A549 (cell line): Measurements from ENCODE around the gene VPS52. TPM values are rescaled to one million over a fixed set of nuclear protein-coding genes. Genes with fewer than 3 reads are reported as not detected.

ENCODE experiments used
- ATAC-seq, 2 experiments: fragments of 200-7000 bp in 1 of 2; fragments of >200 bp in 1 of 2; cut with Nextera tagmentation in 1 of 2; cut with Tn5 transposase in 1 of 2; 3 replicates each; pipeline versions ENCODE4 v1.8.0 to v1.9.1; 2018 to 2020; ENCODE audit warnings: mild to moderate bottlenecking in 1 of 2, moderate library complexity in 1 of 2
- CTCF ChIA-PET: fragments of 300-600 bp; sonication (Branson Sonifier 250); formaldehyde crosslinking; extraction: SDS; loops from one replicate; lab custom pipeline; 2021; ENCODE audit warnings: antibody characterized with exemption, inconsistent platforms; lab: Yijun Ruan, JAX
- POLR2A ChIA-PET: fragments of 350-600 bp; formaldehyde crosslinking; extraction: SDS; loops from one replicate; lab custom pipeline; 2021; ENCODE audit warnings: antibody characterized with exemption, inconsistent platforms; lab: Yijun Ruan, JAX
- DNase-seq, 2 experiments: peaks; one replicate each; pipeline versions ENCODE4 v3.0.0 to v3.0.0-alpha.2; 2011 to 2016; ENCODE audit warnings: low read depth in 1 of 2, low spot score in 1 of 2
- FAIRE-seq: peaks from 2 replicates; lab custom pipeline; 2011; peaks lifted over from hg19 to GRCh38; lab: Jason Lieb, UNC
- H3K27ac ChIP-seq, 2 experiments: fragments of >200 bp; sonication (Bioruptor Twin); formaldehyde crosslinking; 3 replicates each; pipeline ENCODE4 v1.5.1; 2016 to 2017
- H3K4me1 ChIP-seq: fragments of >200 bp; sonication (Bioruptor Twin); formaldehyde crosslinking; 3 replicates; pipeline ENCODE4 v1.6.1; 2016
- H3K4me2 ChIP-seq: fragments of >200 bp; sonication (Bioruptor Twin); formaldehyde crosslinking; 3 replicates; pipeline ENCODE4 v1.6.1; 2016
- H3K4me3 ChIP-seq: fragments of >200 bp; sonication (Bioruptor Twin); formaldehyde crosslinking; 3 replicates; pipeline ENCODE4 v1.5.1; 2016
- H3K9me3 ChIP-seq: fragments of >200 bp; sonication (Bioruptor Twin); formaldehyde crosslinking; 3 replicates; pipeline ENCODE4 v1.6.1; 2016
- CBX8 ChIP-seq: fragments of 200-600 bp; sonication (generic); IDR thresholded peaks from 2 replicates; pipeline ENCODE4 v1.6.1; 2016
- CEBPB ChIP-seq, 2 experiments: fragments of >200 bp in 1 of 2; sonication (Bioruptor Twin) in 1 of 2; formaldehyde crosslinking in 1 of 2; IDR thresholded peaks; 2 replicates each; pipeline ENCODE4 v1.6.1; 2012 to 2016
- CHD2 ChIP-seq: fragments of 150-350 bp; IDR thresholded peaks from 2 replicates; pipeline ENCODE4 v1.6.1; 2014; ENCODE audit warnings: low read length; ENCODE audit not compliant: partially characterized antibody
- CHD4 ChIP-seq: fragments of 200-600 bp; sonication (generic); IDR thresholded peaks from 2 replicates; pipeline ENCODE4 v1.6.1; 2016; ENCODE audit warnings: antibody characterized with exemption, mild to moderate bottlenecking, borderline replicate concordance
- EHF ChIP-seq: fragments of 250-450 bp; sonication (Bioruptor Pico); IDR thresholded peaks from 2 replicates; pipeline ENCODE4 v1.5.0; 2020; ENCODE audit warnings: mild to moderate bottlenecking
- EHMT2 ChIP-seq: fragments of 200-600 bp; sonication (generic); IDR thresholded peaks from 2 replicates; pipeline ENCODE4 v1.6.1; 2016; ENCODE audit warnings: antibody characterized with exemption, low read depth, mild to moderate bottlenecking, moderate library complexity
- FOSL2 ChIP-seq, 2 experiments: fragments of 450-650 bp in 1 of 2; fragments of >200 bp in 1 of 2; sonication (Bioruptor Twin) in 1 of 2; formaldehyde crosslinking; IDR thresholded peaks; 2 replicates each; pipeline versions ENCODE4 v1.5.0 to v1.6.1; 2016 to 2020; ENCODE audit warnings: mild to moderate bottlenecking in 1 of 2, moderate library complexity in 1 of 2
- FOXS1 ChIP-seq: fragments of 250-450 bp; sonication (Bioruptor Pico); IDR thresholded peaks from 2 replicates; pipeline ENCODE4 v1.5.0; 2020; ENCODE audit warnings: mild to moderate bottlenecking, moderate library complexity
- HEYL ChIP-seq: fragments of 250-450 bp; sonication (Bioruptor Pico); IDR thresholded peaks from 2 replicates; pipeline ENCODE4 v1.8.0; 2021; ENCODE audit warnings: mild to moderate bottlenecking, moderate library complexity
- HMGXB4 ChIP-seq: fragments of 250-450 bp; sonication (Bioruptor Pico); IDR thresholded peaks from 2 replicates; pipeline ENCODE4 v1.5.0; 2021; ENCODE audit warnings: mild to moderate bottlenecking, moderate library complexity, borderline replicate concordance
- HOXA7 ChIP-seq: fragments of 250-450 bp; sonication (Bioruptor Pico); IDR thresholded peaks from 2 replicates; pipeline ENCODE4 v1.5.0; 2020; ENCODE audit warnings: mild to moderate bottlenecking, moderate library complexity
- JUN ChIP-seq, 2 experiments: fragments of >200 bp; sonication (Bioruptor Twin); formaldehyde crosslinking; IDR thresholded peaks; 2 replicates in 1 of 2; 3 replicates in 1 of 2; pipeline ENCODE4 v1.6.1; 2016 to 2017
- NPAS2 ChIP-seq: fragments of 250-450 bp; sonication (Bioruptor Pico); IDR thresholded peaks from 2 replicates; pipeline ENCODE4 v1.8.0; 2022; ENCODE audit warnings: mild to moderate bottlenecking, moderate library complexity, borderline replicate concordance
- NR3C1 ChIP-seq: fragments of >200 bp; sonication (Bioruptor Twin); formaldehyde crosslinking; IDR thresholded peaks from 3 replicates; pipeline ENCODE4 v1.6.1; 2017
- RCOR1 ChIP-seq: fragments of 150-350 bp; IDR thresholded peaks from 2 replicates; pipeline ENCODE4 v1.6.1; 2014; ENCODE audit warnings: antibody characterized with exemption, low read length, low read depth
- REST ChIP-seq: fragments of 200-600 bp; sonication (generic); IDR thresholded peaks from 2 replicates; pipeline ENCODE4 v1.6.1; 2016; ENCODE audit warnings: antibody characterized with exemption, mild to moderate bottlenecking, moderate library complexity
- RFX5 ChIP-seq: fragments of 450-650 bp; IDR thresholded peaks from 2 replicates; pipeline ENCODE4 v1.7.1; 2014; ENCODE audit warnings: antibody characterized with exemption, mild to moderate bottlenecking, moderate library complexity
- RNF2 ChIP-seq: fragments of 200-600 bp; sonication (generic); IDR thresholded peaks from 2 replicates; pipeline ENCODE4 v1.6.1; 2016; ENCODE audit warnings: low read depth, mild to moderate bottlenecking, antibody characterized with exemption, moderate library complexity, borderline replicate concordance
- SREBF2 ChIP-seq: fragments of 450-650 bp; IDR thresholded peaks from 2 replicates; pipeline ENCODE4 v1.6.1; 2014; ENCODE audit warnings: mild to moderate bottlenecking, moderate library complexity
- ZFP36 ChIP-seq: fragments of 450-650 bp; IDR thresholded peaks from 2 replicates; pipeline ENCODE4 v1.6.1; 2014; ENCODE audit warnings: borderline replicate concordance; ENCODE audit not compliant: partially characterized antibody
- ZNF302 ChIP-seq: fragments of 250-450 bp; sonication (Bioruptor Pico); IDR thresholded peaks from 2 replicates; pipeline ENCODE4 v1.9.0; 2021; ENCODE audit warnings: inconsistent platforms, mild to moderate bottlenecking, moderate library complexity
- ZSCAN20 ChIP-seq: fragments of 250-450 bp; sonication (Bioruptor Pico); IDR thresholded peaks from 2 replicates; pipeline ENCODE4 v1.8.0; 2022; ENCODE audit warnings: mild to moderate bottlenecking, moderate library complexity
- WGBS: methylation state at CpG from one replicate; pipeline ENCODE4 v1.1.6; 2017; ENCODE audit errors: missing lambda C conversion rate; 5-methylcytosine and 5-hydroxymethylcytosine counted together
- polyA plus RNA-seq, 4 experiments: library from polyadenylated mRNA; depleted of rRNA in 3 of 4; stranded (reverse); fragments of >200 nt; fragmentation: RNase III in 1 of 4; extraction: RNeasy Plus Mini Kit Qiagen cat#74134 plus additional on column Dnase treatment in 1 of 4; gene quantifications; 2 replicates in 3 of 4; 3 replicates in 1 of 4; pipeline ENCODE4 v1.2.3, GENCODE V29; 2011 to 2017
- TF ChIP-seq, protein P1 (sequence below): fragments of 250-450 bp; sonication (Bioruptor Pico); IDR thresholded peaks from 2 replicates; pipeline ENCODE4 v1.5.0; 2020; ENCODE audit warnings: low read depth, mild to moderate bottlenecking, moderate library complexity
- TF ChIP-seq, protein P2 (sequence below): fragments of >200 bp; sonication (Bioruptor Twin); formaldehyde crosslinking; IDR thresholded peaks from 2 replicates; pipeline ENCODE4 v1.6.1; 2016
- TF ChIP-seq, protein P3 (sequence below): fragments of >200 bp; sonication (Bioruptor Twin); formaldehyde crosslinking; IDR thresholded peaks from 3 replicates; pipeline ENCODE4 v1.5.1; 2016

Gene VPS52
- polyA plus RNA-seq, 2 of the 4 experiments (the other 2 are of a cell fraction), result 22.8 to 38.9 TPM

DNA sequence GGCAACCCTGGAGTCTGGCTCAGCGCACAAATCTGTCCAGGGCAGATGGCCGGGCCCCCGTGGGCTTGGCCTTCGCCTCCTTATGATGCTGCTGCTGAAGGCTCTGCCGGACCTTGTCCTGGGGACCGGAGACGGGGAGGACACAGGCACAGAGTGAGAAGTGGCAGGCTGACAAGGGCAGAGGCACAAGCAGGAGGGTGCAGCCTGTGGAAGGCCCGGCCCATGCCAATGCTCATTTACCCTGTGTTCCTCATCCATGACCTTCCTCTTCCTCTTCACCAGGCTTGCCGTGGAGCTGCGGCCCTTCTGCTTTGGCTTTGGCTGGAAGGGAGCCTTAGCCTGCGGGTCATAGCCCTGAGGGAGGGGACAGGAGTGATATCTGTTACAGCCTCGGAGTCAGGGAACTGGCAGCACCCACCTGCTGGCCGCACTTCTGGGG is 7.6 kb upstream of the VPS52 start:
- no peak for FAIRE-seq
- CTCF ChIA-PET, result interaction anchor here (0.8 to 5.7 kb wide), 7 partner anchors 9 to 566 kb away, joined by 3 to 44 read pairs (median 9); partner anchors contain the start of genes PFDN6, RGL2 and WDR46
- Histone ChIP-seq H3K27ac (no peak overlapping the region), H3K4me1 (peaks cover 31% of the 10 kb centered on the region), H3K4me2 (no peak overlapping the region)
- 96% methylated on average over 5 of the region's 13 CpGs for WGBS
- 0 out of 6 replicates have a peak, but pooled peaks of 1 of the 2 experiments have one; percentile 0 for ATAC-seq
- DNase-seq, result no peak
- TF ChIP-seq ZFP36 (no peak), NPAS2 (CRISPR knock-in tag) (no peak), HOXA7 (no peak), CHD2 (no peak), ZNF302 (CRISPR knock-in tag) (no peak), NR3C1 (no peak), FOSL2 (IDR thresholded peaks at IDR 0.05) (no peak), FOSL2 (CRISPR knock-in tag; IDR thresholded peaks at IDR 0.05) (no peak), SREBF2 (no peak), HMGXB4 (no peak), RNF2 (no peak), EHMT2 (no peak), CEBPB (IDR thresholded peaks at IDR 0.05) (no peak), CBX8 (no peak), RCOR1 (no peak), ZSCAN20 (CRISPR knock-in tag) (no peak), HEYL (CRISPR knock-in tag) (no peak)
- TF ChIP-seq, protein P1, sequence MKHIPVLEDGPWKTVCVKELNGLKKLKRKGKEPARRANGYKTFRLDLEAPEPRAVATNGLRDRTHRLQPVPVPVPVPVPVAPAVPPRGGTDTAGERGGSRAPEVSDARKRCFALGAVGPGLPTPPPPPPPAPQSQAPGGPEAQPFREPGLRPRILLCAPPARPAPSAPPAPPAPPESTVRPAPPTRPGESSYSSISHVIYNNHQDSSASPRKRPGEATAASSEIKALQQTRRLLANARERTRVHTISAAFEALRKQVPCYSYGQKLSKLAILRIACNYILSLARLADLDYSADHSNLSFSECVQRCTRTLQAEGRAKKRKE (CRISPR knock-in tag), result no peak
- TF ChIP-seq, protein P2, sequence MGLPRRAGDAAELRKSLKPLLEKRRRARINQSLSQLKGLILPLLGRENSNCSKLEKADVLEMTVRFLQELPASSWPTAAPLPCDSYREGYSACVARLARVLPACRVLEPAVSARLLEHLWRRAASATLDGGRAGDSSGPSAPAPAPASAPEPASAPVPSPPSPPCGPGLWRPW, result no peak
- TF ChIP-seq, all 56 proteins: peak for 0
- H3K9me3 ChIP-seq, result no peaks in the 10 kb centered on the region
- H3K4me3 ChIP-seq, result no peak overlapping the region
- POLR2A ChIA-PET, result interaction anchor here (0.9 to 1.1 kb wide), 2 partner anchors 20 to 131 kb away, joined by 3 to 4 read pairs; partner anchors contain the start of gene RGL2

- Histone ChIP-seq H3K4me2 (no peak overlapping the region), H3K4me3 (no peak overlapping the region), H3K27ac (no peak overlapping the region), H3K4me1 (peaks cover 35% of the 10 kb centered on the region), H3K9me3 (no peaks in the 10 kb centered on the region)
- ATAC-seq (no peak), DNase-seq (no peak), FAIRE-seq (no peak)
- CTCF ChIA-PET, result interaction anchor here (0.7 to 5.7 kb wide), 8 partner anchors 9 to 128 kb away, joined by 3 to 44 read pairs (median 8); partner anchors contain the start of genes PFDN6, RGL2 and WDR46
- TF ChIP-seq CHD4 (no peak), ZNF302 (CRISPR knock-in tag) (no peak), FOSL2 (IDR thresholded peaks at IDR 0.05) (no peak), FOSL2 (CRISPR knock-in tag; IDR thresholded peaks at IDR 0.05) (no peak), FOXS1 (no peak), HMGXB4 (no peak), JUN (IDR thresholded peaks at IDR 0.05) (no peak), RFX5 (no peak), ZFP36 (no peak), CEBPB (IDR thresholded peaks at IDR 0.05) (no peak), EHMT2 (no peak), RNF2 (no peak), EHF (CRISPR knock-in tag) (no peak), REST (no peak)
- TF ChIP-seq, protein P3, sequence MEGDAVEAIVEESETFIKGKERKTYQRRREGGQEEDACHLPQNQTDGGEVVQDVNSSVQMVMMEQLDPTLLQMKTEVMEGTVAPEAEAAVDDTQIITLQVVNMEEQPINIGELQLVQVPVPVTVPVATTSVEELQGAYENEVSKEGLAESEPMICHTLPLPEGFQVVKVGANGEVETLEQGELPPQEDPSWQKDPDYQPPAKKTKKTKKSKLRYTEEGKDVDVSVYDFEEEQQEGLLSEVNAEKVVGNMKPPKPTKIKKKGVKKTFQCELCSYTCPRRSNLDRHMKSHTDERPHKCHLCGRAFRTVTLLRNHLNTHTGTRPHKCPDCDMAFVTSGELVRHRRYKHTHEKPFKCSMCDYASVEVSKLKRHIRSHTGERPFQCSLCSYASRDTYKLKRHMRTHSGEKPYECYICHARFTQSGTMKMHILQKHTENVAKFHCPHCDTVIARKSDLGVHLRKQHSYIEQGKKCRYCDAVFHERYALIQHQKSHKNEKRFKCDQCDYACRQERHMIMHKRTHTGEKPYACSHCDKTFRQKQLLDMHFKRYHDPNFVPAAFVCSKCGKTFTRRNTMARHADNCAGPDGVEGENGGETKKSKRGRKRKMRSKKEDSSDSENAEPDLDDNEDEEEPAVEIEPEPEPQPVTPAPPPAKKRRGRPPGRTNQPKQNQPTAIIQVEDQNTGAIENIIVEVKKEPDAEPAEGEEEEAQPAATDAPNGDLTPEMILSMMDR, result no peak
- POLR2A ChIA-PET, result interaction anchor here (0.9 to 1.1 kb wide), 2 partner anchors 21 to 132 kb away, joined by 3 to 4 read pairs; partner anchors contain the start of gene RGL2
- WGBS, result 81% methylated on average over 3 of the region's 3 CpGs
Observed at GRCh38 chr6:33278810-33279209, 7.1 kb upstream of the VPS52 start.
